IPS-NIHi11 (cell line): ENCODE measurements around the gene TM9SF1.

Experiments
- DNase-seq: peaks from one replicate; pipeline ENCODE4 v3.0.0; 2012; ENCODE audit warnings: mixed read lengths, low spot score

The TM9SF1 gene

GRCh38 chr14:24179294-24179960 is 15.8 kb downstream of the TM9SF1 start:
- DNase-seq = no peak

- no peak for DNase-seq
Measured at GRCh38 chr14:24178399-24179178, 16.7 kb downstream of the TM9SF1 start.

DNA sequence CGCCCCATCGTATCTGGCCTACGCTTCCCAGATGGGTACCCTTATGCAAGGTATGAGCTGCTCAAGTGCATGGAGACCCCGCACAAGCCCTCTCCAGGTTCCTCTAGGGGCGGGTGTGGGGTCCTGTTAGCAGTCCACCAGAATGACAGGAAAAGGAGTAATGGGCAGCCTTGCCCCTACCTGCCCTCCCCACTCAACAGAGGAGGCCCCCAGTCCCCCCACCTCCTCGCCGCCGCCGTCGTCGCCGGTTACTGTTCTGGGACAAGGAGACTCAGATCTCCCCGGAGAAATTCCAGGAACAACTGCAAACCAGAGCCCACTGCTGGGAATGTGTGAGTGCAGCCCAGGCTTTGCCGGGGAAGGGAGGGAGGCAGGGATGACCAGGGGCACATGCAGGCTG is 17.4 kb downstream of the TM9SF1 start:
- DNase-seq = no peak

- no peak for DNase-seq
Measured at GRCh38 chr14:24177041-24177825, 18.0 kb downstream of the TM9SF1 start.

GRCh38 chr14:24176599-24176998 is 18.6 kb downstream of the TM9SF1 start:
- no peak for DNase-seq

- DNase-seq = no peak
Measured at GRCh38 chr14:24172871-24173281, 22.4 kb downstream of the TM9SF1 start.

- DNase-seq = no peak
Measured at GRCh38 chr14:24172261-24172860, 22.9 kb downstream of the TM9SF1 start.

GRCh38 chr14:24171422-24172260 is 23.6 kb downstream of the TM9SF1 start, which contains the start of gene REC8:
Gene REC8, plus strand, starts transcription at chr14:24172080. Its CDS starts 473 bp downstream, at chr14:24172553.
- peak; percentile 98 for DNase-seq

- no peak for DNase-seq
Measured at GRCh38 chr14:24167469-24168114, 27.6 kb downstream of the TM9SF1 start.

DNA sequence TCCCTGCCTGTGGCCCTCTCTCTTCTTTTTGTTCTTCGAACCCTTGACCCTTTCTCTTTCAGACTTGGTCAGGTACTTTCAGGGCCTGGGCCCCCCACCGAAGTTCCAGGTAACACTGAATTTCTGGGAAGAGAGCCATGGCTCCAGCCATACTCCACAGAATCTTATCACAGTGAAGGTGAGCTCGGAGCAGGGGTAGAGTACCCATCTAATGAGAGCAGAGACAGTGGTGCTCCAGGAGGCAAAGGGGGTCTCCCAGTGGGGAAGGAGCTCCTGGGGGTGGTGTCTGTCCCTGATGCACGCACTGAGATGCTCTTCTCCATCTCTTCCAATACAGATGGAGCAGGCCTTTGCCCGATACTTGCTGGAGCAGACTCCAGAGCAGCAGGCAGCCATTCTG is 29.5 kb downstream of the TM9SF1 start:
- DNase-seq = no peak

DNA sequence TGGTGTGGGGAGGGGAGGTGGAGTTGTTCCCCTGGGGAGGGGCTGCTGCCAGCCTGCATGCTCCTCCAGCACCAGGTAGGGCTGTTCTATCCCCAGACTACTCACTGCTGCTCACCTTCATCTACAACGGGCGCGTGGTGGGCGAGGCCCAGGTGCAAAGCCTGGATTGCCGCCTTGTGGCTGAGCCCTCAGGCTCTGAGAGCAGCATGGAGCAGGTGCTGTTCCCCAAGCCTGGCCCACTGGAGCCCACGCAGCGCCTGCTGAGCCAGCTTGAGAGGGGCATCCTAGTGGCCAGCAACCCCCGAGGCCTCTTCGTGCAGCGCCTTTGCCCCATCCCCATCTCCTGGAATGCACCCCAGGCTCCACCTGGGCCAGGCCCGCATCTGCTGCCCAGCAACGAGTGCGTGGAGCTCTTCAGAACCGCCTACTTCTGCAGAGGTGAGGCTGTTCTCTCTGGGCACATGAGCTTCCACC is 30.7 kb downstream of the TM9SF1 start:
- no peak for DNase-seq

DNA sequence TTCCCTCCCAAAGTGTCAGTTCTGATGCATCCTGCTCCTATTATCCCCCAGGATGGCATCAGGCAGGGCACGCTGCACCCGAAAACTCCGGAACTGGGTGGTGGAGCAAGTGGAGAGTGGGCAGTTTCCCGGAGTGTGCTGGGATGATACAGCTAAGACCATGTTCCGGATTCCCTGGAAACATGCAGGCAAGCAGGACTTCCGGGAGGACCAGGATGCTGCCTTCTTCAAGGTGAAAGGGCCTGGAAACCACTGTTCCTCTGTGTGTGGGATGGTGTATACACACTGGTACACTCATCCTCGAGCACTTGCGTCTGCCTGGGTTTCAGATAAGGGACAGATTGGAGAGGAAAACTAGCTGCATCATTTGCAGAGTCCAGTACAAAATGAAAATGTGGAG is 33.1 kb downstream of the TM9SF1 start:
- no peak for DNase-seq

DNA sequence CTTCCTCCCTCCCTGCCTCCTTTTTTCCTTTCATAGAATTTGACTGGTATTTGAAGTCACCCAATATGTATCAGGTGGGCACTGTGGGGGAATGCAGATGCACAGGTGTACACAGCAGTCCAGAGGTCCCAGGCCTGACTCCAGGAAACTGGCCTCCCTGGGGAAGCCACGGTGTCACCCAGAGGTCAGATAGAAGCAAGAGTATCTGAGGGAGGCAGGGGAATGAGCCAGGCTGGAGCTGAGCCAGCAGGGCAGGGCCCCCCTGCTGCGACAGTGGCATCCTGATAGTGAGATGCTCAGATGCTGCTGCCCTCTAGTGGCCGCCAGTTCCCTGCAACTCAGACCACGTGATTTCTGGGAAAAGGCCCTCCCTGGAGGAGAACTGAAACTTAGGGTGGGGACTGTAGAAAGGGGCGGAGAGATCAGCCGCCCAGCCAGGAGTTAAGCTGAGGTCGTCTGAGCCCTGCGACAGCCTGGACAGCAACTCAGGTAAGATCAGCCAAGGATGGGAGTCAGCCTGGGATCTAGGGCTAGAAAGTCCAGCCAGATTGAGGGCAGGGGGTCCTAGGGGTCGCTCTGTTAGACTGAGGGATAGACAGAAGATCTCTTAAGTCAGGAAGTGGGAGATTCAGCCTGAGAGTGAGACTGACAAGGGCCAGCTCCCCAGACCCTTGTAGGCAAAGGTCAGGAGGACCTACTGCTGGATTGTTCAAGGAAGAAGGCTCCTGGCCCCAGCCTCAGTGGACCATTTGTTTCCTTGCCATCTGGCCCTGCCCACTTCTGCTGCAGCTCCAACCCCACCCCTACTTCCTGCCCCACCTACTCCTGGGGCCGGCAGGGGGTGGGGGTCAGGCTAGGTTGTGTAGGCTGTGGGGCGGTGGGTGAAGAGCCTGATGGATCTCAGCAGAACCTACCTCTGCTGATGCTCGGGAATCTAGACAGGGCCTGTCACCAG is 34.1 kb downstream of the TM9SF1 start, which contains the start of gene IRF9:
Gene IRF9, plus strand, starts transcription at position 416 of the 955 bp plus-strand sequence. CDS start 880 bp downstream, outside the sequence.
- peak; percentile 94 for DNase-seq

DNA sequence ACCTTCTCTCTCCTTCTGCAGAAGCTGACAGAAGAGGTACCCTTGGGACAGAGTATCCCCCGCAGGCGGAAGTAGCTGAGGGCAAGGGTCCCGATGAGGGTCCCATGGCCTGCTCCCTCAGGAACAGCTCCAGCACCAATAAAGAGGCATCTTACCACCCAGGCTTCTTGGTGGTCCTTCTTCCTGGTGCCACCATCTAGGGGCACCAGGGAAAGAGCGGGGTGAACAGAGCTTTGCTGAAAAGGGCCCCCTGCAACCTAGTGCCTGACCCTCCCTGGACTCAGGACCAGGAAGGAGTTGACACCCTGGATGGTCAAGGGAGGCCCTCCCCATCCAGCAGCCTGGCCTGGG is 34.8 kb downstream of the TM9SF1 start:
- DNase-seq = no peak

DNA sequence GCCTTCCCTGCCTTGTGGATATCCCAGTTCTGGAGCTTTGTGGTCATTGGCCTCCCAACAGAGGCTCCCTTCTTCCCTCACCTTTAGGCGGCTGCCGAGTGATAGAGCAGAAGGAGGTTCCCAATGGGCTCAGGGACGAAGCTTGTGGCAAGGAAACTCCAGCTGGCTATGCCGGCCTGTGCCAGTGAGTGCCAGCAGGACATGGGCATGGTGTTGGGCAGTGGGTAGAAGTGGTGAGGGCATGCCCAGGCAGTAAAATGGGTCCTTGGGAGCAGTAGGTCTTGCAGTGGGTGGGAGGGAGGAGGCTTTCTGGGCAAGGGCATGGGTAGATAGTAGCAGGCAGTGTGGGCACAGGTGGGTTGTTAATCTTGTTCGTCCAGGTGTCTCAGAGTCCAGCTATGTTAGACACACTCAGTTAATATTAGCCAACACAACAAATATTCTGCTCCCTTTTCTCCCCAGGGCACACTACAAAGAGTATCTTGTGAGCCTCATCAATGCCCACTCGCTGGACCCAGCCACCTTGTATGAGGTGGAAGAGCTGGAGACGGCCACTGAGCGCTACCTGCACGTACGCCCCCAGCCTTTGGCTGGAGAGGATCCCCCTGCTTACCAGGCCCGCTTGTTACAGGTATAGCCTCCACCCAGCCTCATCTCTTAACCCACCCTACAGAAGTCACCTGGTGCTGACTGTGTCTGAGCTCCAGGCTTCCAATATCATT is 35.3 kb downstream of the TM9SF1 start:
- no peak for DNase-seq

- DNase-seq = no peak
Measured at GRCh38 chr14:24157331-24157730, 37.9 kb downstream of the TM9SF1 start.

DNA sequence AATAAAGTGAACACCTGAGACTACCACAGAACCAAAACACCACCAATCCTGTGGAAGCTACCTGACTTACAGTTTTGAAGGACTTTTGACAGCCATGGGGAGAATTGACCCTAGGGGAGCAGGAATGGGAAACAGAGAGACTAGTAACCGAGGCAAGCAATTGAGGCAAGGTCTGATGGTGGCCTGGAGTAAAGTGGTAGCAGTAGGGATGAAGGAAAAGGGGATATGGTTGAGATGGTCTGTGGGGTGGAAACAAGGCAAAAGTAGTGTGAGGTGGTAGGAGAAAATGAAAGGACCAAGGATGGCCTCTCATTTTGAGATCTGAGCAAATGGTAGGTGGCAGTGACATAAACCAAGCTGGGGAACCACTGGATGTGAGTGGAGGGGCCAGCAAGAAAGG is 38.4 kb downstream of the TM9SF1 start:
- DNase-seq = no peak

GRCh38 chr14:24155100-24155499 is 40.1 kb downstream of the TM9SF1 start:
- no peak for DNase-seq
